Testis (tissue), 2 donors: ENCODE data around the gene EEF1A2.

Source experiments
- POLR2A ChIP-seq: fragments of 450-650 bp; IDR thresholded peaks from one replicate; pipeline ENCODE4 v1.6.1; 2017; ENCODE audit warnings: antibody characterized with exemption, mild to moderate bottlenecking, moderate library complexity
- TF ChIP-seq, protein P1 (sequence below), 3 experiments: fragments of 450-650 bp in 2 of 3; fragments of 200-600 bp in 1 of 3; sonication (generic) in 1 of 3; IDR thresholded peaks; one replicate each; pipeline ENCODE4 v1.5.1; 2016 to 2019; ENCODE audit warnings: antibody characterized with exemption in 3 of 3, mild to moderate bottlenecking in 2 of 3, moderate library complexity in 1 of 3

DNA sequence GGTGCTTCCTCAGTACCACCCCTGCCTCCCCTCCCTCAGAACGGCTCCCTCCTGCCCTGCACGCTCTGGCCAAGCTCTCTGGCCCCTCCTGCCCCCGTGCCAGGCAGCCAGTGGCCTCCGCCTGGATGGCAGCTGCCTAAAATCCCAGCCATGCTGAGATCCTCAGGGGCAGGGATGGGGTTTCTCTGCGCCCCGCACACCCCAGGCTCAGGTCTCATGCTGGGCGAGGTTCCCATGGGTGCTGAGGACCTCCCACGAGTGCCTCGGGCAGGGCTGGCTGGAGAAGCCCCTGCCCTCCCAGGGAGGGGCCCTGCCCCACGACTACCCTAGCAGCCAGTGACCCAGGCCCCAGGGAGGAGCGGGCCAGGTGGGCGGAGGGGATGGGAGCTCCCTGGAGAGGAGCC, 35.5 kb upstream of the EEF1A2 start:
- TF ChIP-seq, protein P1, sequence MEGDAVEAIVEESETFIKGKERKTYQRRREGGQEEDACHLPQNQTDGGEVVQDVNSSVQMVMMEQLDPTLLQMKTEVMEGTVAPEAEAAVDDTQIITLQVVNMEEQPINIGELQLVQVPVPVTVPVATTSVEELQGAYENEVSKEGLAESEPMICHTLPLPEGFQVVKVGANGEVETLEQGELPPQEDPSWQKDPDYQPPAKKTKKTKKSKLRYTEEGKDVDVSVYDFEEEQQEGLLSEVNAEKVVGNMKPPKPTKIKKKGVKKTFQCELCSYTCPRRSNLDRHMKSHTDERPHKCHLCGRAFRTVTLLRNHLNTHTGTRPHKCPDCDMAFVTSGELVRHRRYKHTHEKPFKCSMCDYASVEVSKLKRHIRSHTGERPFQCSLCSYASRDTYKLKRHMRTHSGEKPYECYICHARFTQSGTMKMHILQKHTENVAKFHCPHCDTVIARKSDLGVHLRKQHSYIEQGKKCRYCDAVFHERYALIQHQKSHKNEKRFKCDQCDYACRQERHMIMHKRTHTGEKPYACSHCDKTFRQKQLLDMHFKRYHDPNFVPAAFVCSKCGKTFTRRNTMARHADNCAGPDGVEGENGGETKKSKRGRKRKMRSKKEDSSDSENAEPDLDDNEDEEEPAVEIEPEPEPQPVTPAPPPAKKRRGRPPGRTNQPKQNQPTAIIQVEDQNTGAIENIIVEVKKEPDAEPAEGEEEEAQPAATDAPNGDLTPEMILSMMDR (IDR thresholded peaks at IDR 0.05): no peak
- TF ChIP-seq POLR2A: no peak
